Endometrial microvascular endothelial cells (primary cell): ENCODE measurements around the gene RGPD3. TPM values are rescaled to one million over a fixed set of nuclear protein-coding genes. Genes with fewer than 3 reads are reported as not detected.
"Not testable (repeated sequence)": the region's sequence is repeated elsewhere in the genome, so short reads cannot be mapped to it uniquely, and the experiment has no call there.

Experiments
- in situ Hi-C: cut with HindIII; loops from 2 replicates; pipeline ENCODE4 v1.10.0; 2017; ENCODE audit warnings: low sequenced_read_pairs, low pct_unique_long_range_greater_than_20kb; ENCODE audit errors: inconsistent ontology term
- total RNA-seq: library from RNA; depleted of rRNA; stranded (reverse); fragments of >200 nt; gene quantifications from one replicate; pipeline ENCODE4 v1.2.3, GENCODE V29; 2015; ENCODE audit errors: inconsistent ontology term

The RGPD3 gene
- 0.28 TPM for total RNA-seq

DNA sequence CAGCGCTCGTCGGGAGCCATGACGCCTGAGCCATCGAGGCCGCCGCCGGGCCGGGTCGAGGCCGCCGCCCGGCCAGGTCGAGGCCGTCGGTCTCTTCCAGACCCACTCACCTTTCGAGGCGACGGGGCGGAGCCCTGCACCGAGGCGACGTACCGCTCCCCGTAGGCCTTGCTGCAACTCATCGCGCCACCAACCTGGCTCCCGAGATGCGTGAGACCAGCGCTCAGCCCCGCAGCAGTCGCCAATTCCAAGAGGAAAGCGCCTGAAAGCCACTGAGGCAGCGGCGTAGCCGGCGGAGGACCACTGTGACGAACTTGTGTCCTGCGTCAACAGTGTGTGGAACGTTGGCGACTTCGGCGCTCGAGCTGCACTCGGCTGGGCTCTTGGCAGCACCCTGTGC, at the start of gene RGPD3:
TSS of gene RGPD3 (minus strand) at position 307 of the 400 bp plus-strand sequence. CDS start at position 182, 125 bp downstream.
- in situ Hi-C loops, result not testable (repeated sequence)

- in situ Hi-C loops, result no loop called here
These were observed 49.1 kb upstream of the RGPD3 start for GRCh38 chr2:106517329-106517728.

- in situ Hi-C loops, result no loop called here
These were observed 48.7 kb upstream of the RGPD3 start for GRCh38 chr2:106516864-106517263.

- in situ Hi-C loops, result no loop called here
These were observed 48.2 kb upstream of the RGPD3 start for GRCh38 chr2:106516436-106516835.

DNA sequence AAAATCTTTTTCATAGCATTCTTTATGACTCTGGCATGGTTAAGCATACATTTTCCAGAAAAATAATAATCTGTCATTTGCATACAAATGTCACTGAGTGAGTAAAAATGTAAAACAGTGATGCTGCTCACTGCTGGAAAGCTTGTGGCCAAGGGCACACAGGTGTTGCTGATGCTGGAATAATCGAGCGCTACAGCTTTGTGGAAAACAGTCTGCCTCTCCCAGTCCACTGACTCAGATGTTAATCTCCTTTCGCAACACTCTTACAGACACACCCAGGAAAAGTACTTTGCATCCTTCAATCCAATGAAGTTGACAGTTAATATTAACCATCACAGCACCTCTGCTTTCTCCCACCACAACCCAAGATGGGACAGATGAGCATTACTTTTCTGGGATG, 46.6 kb upstream of the RGPD3 start:
- in situ Hi-C loops, result not testable (repeated sequence)

DNA sequence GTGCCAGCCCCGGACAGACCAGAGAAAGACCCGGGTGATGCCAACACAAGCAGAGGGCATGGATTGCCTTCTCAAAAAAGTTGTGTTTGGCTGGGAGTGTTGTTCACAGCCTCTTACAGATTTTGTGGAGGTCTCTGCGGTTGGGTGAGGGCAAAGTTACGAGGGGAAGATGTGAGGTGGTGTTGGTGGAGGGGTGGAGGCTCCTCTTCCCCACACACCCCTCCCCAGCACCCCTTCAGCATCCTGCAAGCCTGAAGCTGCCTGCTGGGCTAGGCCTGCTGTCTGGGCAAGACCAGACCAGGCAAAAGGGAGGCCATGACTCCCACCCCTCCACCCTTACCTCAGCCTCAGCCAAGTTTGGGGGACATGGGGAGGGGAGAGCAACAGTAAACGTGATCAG, 45.2 kb upstream of the RGPD3 start:
- in situ Hi-C loops, result not testable (repeated sequence)

DNA sequence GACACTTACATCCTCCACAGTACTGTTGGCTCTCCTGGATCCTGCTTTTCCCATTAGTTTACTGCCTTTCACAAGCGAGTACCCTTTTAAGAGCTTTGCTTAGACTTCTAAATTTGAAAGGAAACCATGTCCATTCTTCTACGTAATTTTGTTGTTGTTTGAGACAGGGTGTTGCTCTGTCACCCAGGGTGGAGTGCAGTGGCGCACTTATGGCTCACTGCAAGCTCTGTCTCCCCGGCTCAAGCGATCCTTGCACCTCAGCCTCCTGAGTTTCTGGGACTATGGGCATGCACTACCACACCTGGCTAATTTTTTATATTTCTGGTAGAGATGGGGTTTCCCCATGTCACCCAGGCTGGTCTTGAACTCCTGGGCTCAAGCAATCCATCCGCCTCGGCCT, 43.7 kb upstream of the RGPD3 start:
- in situ Hi-C loops, result not testable (repeated sequence)

DNA sequence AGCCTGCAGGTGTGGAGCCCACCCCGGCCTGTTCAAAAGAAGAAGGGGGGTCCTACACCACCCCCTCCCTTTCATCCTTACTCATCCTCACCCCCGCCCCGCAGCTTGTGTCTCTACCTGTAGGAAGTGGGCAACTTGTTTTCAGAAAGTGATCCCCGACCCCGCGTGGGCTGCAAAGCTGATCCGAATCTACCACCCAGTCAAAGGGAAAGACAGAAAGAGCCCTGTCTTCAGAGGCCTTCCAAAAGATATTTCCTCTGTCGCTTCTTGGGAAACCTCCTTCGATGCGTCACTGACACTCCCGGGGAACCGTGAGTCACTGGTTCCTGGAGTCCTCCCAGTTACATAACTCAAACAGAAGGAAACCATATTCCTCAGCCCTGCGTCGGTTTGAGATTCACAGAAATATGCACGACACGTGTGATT, 43.3 kb upstream of the RGPD3 start:
- in situ Hi-C loops, result not testable (repeated sequence)

- in situ Hi-C loops, result not testable (repeated sequence)
These were observed 42.6 kb upstream of the RGPD3 start for GRCh38 chr2:106510791-106511190.

- in situ Hi-C loops, result not testable (repeated sequence)
These were observed 41.2 kb upstream of the RGPD3 start for GRCh38 chr2:106509374-106509770.

GRCh38 chr2:106508660-106509373, 40.6 kb upstream of the RGPD3 start:
- in situ Hi-C loops, result not testable (repeated sequence)

DNA sequence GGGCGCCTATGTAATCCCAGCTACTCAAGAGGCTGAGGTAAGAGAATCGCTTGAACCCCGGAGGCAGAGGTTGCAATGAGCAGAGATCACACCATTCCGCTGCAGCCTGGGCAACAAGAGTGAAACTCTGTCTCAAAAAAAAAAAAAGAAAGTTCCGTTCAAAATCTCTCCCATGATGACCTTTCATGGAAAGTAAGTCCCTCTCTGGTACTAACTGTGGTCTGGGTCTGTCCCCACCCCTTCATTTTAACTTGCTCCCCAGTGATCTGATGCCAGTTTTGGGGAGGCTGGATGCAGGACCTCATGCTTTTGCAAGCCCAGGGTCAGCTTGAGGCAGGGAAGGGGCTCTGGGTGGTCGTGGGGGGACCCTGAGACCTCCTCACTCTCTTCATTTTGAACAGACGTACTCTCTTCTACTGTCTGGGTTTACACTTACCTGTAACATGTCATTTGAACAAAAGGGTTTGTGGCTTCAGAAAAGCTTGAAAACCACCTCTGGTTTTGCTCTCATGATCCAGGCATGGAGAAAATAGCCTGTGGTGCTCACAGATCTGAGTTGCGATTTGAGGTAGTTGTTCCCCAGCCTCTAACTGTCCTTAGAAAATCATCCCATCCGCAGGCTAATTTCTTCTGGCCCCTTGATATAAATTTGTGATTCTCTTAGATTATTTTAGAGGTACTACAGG, 37.9 kb upstream of the RGPD3 start:
- in situ Hi-C loops, result not testable (repeated sequence)

GRCh38 chr2:106504787-106505186, 36.6 kb upstream of the RGPD3 start:
- in situ Hi-C loops, result not testable (repeated sequence)

GRCh38 chr2:106504192-106504591, 36.0 kb upstream of the RGPD3 start:
- in situ Hi-C loops, result not testable (repeated sequence)

DNA sequence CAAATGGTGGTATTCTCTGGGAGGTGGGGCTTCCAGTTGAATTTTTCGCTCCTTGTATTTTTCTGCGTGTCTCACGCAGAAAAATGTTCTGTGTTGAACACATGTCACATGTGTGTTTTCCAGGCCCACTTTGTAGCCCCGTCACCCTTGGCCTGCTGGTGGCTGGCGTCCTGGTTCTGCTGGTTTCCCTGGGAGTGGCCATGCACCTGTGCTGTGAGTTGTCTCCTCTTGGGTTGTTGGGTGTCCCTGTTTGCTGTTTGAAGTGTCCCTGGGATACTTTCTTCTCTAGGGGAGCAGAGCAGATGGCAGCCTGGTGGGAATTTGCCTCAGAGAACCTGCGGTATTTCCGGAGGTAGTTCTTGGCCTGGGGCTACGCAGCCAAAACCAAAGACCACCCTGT, 34.1 kb upstream of the RGPD3 start:
- in situ Hi-C loops, result not testable (repeated sequence)

DNA sequence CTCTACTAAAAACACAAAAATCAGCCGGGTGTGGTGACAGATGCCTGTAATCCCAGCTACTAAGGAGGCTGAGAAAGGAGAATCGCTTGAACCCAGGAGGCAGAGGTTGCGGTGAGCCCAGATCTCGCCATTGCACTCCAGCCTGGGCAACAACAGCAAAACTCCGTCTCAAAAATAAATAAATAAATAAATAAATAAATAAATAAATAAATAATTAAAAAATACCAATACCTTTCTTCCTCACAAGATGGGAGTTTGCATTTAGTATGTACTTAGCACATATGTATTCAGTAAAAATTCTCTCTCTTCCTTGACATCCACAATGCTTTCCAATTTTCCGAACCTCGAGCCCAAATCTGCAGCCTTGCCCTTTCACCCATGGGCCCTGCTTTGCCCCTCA, 32.1 kb upstream of the RGPD3 start:
- in situ Hi-C loops, result not testable (repeated sequence)

DNA sequence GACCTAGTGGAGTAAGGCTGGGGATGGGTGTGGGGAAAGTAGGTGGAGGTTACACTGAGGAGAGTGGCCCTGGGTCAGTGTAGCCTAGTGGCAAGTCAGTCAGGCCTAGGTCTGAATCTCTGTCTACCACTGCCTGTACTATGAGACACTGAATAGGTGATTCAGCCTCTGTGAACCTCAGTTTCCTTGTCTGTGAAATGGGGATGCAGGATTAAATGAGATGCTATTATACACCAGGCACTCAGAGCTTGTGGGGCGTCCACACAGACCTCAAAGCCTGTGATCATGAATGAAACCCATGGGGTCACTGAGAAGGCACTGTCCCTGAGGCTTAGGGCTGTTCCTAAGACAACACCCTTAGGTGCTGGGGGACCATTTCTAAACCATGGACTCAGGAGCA, 30.3 kb upstream of the RGPD3 start:
- in situ Hi-C loops, result not testable (repeated sequence)

DNA sequence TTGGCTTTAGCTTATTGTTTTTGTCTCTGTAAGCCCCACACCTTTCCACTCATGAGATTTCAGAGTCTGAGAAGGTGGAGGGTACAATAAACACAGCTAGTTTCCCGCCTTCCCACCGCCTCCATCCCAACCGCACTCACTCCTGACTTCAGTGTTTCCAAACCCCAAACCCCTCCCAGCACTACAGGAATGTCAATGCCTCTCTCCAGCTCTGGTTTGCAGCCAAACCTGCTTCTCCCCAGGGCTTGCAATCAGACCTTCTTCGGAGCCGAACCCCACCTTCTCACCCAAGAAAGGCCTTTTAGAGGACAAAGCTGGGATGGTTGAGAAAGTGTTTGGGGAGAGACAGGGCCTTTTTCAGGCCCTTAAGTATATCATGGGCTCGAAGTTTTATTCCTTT, 24.7 kb upstream of the RGPD3 start:
- in situ Hi-C loops, result not testable (repeated sequence)

DNA sequence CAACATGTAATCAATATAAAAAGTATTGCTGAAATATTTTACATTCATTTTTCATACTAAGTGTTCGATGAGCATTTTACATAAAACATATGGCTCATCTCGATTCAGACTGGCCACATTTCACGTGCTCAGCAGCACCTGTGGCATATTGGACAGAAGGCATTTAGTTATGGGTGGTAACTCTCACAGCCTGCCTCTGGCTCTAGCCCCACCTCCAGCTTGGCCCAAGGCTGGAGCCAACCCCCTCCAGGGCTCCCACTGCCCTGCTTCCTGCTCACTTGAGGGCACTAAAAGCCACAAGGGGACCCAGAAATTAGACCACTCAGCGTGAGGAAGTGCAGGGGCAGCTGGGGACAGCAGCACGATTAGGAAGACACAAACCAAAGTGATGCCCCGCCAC, 24.2 kb upstream of the RGPD3 start:
- in situ Hi-C loops, result not testable (repeated sequence)

DNA sequence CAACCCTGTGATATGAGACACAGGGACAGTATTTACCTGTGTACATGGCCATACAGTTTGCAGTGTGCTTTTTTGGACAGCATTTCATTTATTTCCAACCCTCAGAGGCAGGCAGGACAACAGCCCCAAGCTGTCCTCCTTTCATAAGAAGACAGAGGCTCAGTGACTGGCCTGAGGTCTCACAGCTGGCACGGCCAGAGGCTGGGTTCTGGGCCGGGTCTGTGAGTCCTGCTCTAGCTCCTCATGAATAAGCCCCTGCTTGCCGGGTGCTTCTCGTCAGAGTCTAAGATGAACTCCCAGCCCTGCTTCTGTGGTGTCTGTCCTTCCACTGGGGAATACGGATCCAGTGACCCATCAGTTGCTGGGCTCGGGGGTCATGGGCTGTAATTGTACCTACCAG, 21.5 kb upstream of the RGPD3 start:
- in situ Hi-C loops, result not testable (repeated sequence)
